Mucosa of descending colon (tissue), 3 donors: ENCODE measurements around the gene PPP1R2B. TPM values are rescaled to one million over a fixed set of nuclear protein-coding genes. Genes with fewer than 3 reads are reported as not detected.
"Not testable (repeated sequence)": the region's sequence is repeated elsewhere in the genome, so short reads cannot be mapped to it uniquely, and the experiment has no call there.

Experiments
- ATAC-seq: fragments of 200-7000 bp; cut with Tn5 transposase; one replicate; pipeline ENCODE4 v1.9.1; 2020; ENCODE audit warnings: mild to moderate bottlenecking, moderate library complexity
- DNase-seq, 3 donors: peaks; one replicate each; pipeline ENCODE4 v3.0.0-alpha.2; 2020
- H3K36me3 ChIP-seq: fragments of 200-600 bp; one replicate; pipeline ENCODE4 v1.8.0; 2021; ENCODE audit warnings: low read depth, mild to moderate bottlenecking
- H3K4me1 ChIP-seq: fragments of 200-600 bp; one replicate; pipeline ENCODE4 v1.8.0; 2021; ENCODE audit warnings: low read depth, mild to moderate bottlenecking
- H3K4me3 ChIP-seq: fragments of 200-600 bp; one replicate; pipeline ENCODE4 v1.8.0; 2021; ENCODE audit warnings: mild to moderate bottlenecking
- H3K9me3 ChIP-seq: fragments of 200-600 bp; one replicate; pipeline ENCODE4 v1.8.0; 2021; ENCODE audit warnings: mild to moderate bottlenecking
- intact Hi-C, 2 donors: fragments of 100-400 bp; cut with DNase I in 1 of 2; cut with micrococcal nuclease in 1 of 2; formaldehyde crosslinking; loops; one replicate each; pipeline versions ENCODE4 v1.11.0 to v1.11.1; 2022; cut with DNase I, micrococcal nuclease
- total RNA-seq, 3 donors: library from RNA; stranded (reverse); fragmentation: NEBNext Ultra II Directional in 2 of 3; extraction: Animal tissue kit (Norgen Biotek cat#: 25700) in 2 of 3; gene quantifications; one replicate each; pipeline versions ENCODE4 v1.2.1 to v1.2.4, GENCODE V29; 2021 to 2023
- TF ChIP-seq, protein P1 (sequence below): fragments of 200-600 bp; IDR thresholded peaks from one replicate; pipeline ENCODE4 v1.8.0; 2022; ENCODE audit warnings: antibody characterized with exemption, mild to moderate bottlenecking
- donor health status: DM: no; HTN: no; CAD: no; lungs with moderate emphysema.
- donor health status: DM: no; HTN: no; CAD: no.
- donor health status: DM: no; HTN: yes; CAD: no.

The PPP1R2B gene
- total RNA-seq, 3 donors from 2014 or later = 0.14 TPM; not detected in 2

DNA sequence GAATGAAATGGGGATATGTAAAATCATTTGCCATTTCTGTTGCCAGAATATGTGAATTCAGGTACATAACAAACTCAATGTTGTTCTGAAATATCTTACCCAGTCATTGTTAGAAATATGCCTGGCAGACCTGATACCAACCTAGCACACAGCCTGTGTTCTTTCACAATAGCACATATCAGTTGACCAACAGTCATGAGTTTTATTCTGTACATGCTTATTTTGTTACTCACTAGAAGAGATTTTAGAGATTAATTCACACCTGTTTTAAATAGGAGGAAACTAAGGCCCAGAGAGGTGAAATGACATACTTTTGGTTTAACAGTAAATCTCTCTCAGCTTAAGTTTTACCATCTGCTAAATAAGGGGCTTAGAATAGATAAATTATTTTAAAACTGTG is 8.4 kb upstream of the PPP1R2B start:
- Histone ChIP-seq H3K9me3 (no peaks in the 10 kb centered on the region), H3K4me1 (no peaks in the 10 kb centered on the region), H3K4me3 (no peak overlapping the region), H3K36me3 (no peaks in the 10 kb centered on the region)
- DNase-seq = no peak
- ATAC-seq = no peak
- intact Hi-C loops = no loop called here
- TF ChIP-seq, protein P1, sequence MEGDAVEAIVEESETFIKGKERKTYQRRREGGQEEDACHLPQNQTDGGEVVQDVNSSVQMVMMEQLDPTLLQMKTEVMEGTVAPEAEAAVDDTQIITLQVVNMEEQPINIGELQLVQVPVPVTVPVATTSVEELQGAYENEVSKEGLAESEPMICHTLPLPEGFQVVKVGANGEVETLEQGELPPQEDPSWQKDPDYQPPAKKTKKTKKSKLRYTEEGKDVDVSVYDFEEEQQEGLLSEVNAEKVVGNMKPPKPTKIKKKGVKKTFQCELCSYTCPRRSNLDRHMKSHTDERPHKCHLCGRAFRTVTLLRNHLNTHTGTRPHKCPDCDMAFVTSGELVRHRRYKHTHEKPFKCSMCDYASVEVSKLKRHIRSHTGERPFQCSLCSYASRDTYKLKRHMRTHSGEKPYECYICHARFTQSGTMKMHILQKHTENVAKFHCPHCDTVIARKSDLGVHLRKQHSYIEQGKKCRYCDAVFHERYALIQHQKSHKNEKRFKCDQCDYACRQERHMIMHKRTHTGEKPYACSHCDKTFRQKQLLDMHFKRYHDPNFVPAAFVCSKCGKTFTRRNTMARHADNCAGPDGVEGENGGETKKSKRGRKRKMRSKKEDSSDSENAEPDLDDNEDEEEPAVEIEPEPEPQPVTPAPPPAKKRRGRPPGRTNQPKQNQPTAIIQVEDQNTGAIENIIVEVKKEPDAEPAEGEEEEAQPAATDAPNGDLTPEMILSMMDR = no peak

DNA sequence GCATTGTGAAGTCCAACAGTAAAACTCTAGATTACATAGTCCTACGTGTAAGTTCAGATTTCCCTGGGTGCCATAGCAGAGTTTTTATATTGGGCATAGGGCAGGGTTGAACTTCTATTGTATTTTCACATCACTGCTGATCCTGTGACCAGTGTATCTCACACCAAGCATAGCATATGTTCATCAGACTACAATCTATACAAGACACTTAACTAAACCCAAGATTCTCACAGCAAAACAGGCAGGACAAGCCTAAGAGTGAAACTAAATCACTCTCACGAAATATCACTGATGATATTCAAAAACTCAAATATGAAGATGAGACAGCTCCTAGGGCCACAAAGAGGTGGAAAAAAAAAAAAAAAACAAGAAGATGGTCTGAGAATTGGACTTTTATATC is 3.2 kb upstream of the PPP1R2B start:
- intact Hi-C loops = no loop called here
- Histone ChIP-seq H3K4me3 (no peak overlapping the region), H3K36me3 (no peaks in the 10 kb centered on the region), H3K4me1 (no peaks in the 10 kb centered on the region), H3K9me3 (no peaks in the 10 kb centered on the region)
- no peak for DNase-seq
- no peak for ATAC-seq
- TF ChIP-seq, protein P1 = no peak

DNA sequence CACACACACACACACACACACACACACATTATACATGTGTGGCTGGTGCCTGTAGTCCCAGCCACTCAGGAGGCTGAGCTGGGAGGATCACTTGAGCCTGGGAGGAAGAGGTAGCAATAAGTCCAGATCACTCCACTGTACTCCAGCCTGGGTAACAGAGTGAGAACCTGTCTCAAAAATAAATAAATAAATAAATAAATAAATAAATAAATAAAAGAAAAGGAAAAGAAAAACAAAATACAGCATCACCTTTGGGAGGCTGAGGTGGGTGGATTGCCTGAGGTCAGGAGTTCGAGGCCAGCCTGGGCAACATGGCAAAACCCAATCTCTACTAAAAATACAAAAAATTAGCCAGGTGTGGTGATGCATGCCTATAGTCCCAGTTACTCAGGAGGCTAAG is 1.6 kb upstream of the PPP1R2B start:
- H3K9me3 ChIP-seq, H3K4me3 ChIP-seq, DNase-seq, intact Hi-C loops, ATAC-seq, H3K36me3 ChIP-seq, H3K4me1 ChIP-seq: not testable (repeated sequence)

DNA sequence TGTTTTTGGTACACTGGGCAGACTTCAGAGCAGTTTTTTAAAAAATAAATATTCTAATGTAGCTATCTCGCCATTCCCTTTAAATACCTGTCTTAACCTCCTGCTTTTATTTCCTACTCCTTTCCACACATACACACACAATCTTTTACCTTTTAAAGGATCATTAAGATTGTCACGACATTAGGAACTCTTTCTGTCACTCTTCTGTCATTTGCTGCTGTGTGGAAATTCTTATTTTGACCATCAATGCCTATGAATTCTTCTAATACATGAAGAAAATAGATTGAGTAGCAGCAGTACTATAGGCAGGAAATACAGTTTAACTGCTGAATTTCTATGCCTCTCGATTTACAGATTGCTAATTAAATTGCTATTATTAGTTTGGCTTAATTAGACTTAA is 1.8 kb downstream of the PPP1R2B start:
- ATAC-seq (no peak), DNase-seq (no peak)
- TF ChIP-seq, protein P1 = no peak
- no peaks in the 10 kb centered on the region for H3K36me3 ChIP-seq
- H3K9me3 ChIP-seq = peaks cover 12% of the 10 kb centered on the region
- no peak overlapping the region for H3K4me3 ChIP-seq
- no peaks in the 10 kb centered on the region for H3K4me1 ChIP-seq
- intact Hi-C loops = no loop called here

DNA sequence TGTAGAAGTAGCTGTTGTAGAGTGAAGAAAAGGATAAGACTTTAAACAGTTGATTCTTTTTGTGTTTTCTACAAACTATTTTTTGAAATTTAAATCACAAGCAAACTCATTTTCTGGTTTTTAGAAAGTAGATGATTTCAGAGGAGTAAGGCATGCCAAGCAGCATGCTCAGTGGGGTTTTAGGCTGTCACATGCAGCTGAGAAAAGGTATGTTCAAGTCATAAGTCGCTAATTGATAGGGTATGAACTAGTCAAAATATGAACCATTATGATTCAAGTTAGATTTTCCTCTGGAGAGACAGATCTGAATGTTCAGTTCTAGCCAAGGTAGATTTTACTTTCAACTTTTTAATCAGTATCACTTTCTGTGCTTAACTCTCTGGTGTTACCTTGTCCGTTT is 3.0 kb downstream of the PPP1R2B start:
- H3K4me1 ChIP-seq, intact Hi-C loops, DNase-seq, ATAC-seq, H3K4me3 ChIP-seq, H3K36me3 ChIP-seq: not testable (repeated sequence)
- peaks cover 12% of the 10 kb centered on the region for H3K9me3 ChIP-seq

DNA sequence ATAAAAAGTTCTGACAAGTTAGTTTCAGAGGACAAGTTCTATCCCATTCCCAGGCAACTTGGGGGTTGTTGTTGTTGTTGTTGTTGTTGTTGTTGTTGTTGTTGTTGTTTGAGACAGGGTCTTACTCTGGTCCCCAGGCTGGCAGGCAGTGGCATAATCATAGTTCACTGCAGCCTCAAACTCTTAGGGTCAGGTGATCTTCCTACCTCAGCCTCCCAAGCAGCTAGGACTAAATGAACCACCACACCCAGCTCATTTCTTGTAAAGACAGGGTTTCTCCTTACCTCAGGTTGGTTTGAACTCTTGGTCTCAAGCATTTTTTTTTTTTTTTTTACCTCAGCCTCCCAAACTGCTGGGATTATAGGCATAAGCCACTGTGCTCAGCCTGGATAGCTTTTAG is 15.3 kb downstream of the PPP1R2B start:
- Histone ChIP-seq H3K4me1 (no peaks in the 10 kb centered on the region), H3K4me3 (no peak overlapping the region), H3K9me3 (no peaks in the 10 kb centered on the region), H3K36me3 (no peaks in the 10 kb centered on the region)
- TF ChIP-seq, protein P1 = no peak
- DNase-seq (no peak), ATAC-seq (no peak)
- intact Hi-C loops = no loop called here

DNA sequence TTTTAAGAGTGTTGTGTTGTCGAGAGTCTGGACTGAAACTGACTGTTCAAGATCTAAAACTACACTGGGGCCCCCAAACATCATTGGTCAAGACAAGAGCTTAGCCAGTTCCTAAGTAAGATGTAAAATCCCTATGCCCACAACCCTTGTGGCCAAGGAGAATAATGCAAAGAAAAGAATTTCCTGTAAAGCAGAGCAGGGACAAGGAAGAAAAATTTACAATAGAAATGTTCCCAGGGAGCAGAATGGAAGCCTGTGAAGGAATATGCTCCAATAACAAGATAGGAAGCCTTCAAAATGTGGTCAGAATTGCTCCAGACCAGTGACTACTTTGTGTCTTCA is 20.4 kb downstream of the PPP1R2B start:
- no peak for DNase-seq
- ATAC-seq = no peak
- no peaks in the 10 kb centered on the region for H3K4me1 ChIP-seq
- H3K9me3 ChIP-seq = peaks cover 8% of the 10 kb centered on the region
- TF ChIP-seq, protein P1 = no peak
- no peak overlapping the region for H3K4me3 ChIP-seq
- intact Hi-C loops = no loop called here
- H3K36me3 ChIP-seq = no peaks in the 10 kb centered on the region
